Measurements from ENCODE around the gene SSR3. TPM values are rescaled to one million over a fixed set of nuclear protein-coding genes. Genes with fewer than 3 reads are reported as not detected.

Gene SSR3
- total and polyA plus RNA-seq, 2 of the 8 experiments (the other 6 are each of a cell fraction or from before 2014, with no cell fraction given), result 92.7 to 208 TPM

DNA sequence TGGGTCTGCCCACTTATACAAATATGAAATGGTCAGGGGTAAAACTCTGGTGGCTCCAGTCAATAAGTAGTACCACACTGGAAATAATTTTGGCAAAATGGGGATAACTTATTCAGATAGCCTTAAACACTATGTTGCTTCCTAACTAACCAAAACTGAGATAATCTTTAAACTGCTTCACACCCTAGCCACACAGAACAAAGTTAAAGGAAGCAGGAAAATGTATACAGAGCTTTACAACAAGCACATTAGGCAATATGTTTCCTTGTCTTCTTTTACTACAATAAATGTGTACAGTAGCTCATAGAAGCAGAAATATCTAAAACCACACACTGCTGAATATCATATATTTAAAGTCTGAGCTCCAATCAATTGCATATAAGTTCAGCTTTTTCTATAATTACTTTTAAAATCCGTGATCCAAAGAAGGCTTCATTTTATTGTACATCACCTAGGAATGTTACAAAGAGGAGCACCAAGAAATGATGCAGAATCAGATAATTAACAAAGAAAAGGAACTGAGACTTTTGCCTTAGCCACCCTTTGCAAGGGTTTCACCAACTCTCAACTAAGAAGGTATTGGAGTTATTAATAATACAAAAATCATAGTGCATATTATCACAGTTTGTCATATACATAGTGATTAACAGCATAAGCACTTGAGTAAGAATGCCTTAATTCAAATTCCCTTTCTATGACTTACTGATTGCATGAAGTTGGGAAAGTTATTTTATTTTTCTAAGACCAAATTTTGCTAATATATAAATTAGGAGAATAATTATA is 9.2 kb upstream of the SSR3 start:
- Histone ChIP-seq H3K56ac (replicated peaks; ENCODE audit: insufficient read length, low read depth, low read length) (no peak overlapping the region), H2BK12ac (ENCODE audit: low read depth, low read length) (no peak overlapping the region), H3K18ac (ENCODE audit: extremely low read depth, low read length) (no peak overlapping the region), H4K20me1 (replicated peaks in 1 of 2; ENCODE audit: control insufficient read depth in 1 of 2, insufficient read depth in 2 of 2, low read length in 2 of 2) (no peaks in the 10 kb centered on the region), H2BK5ac (ENCODE audit: low read depth, low read length) (no peak overlapping the region), H2BK120ac (replicated peaks; ENCODE audit: low read depth, low read length) (no peak overlapping the region), H3K27ac (ENCODE audit: low read depth, low read length) (no peak overlapping the region), H2BK15ac (ENCODE audit: low read length) (no peak overlapping the region), H3K4ac (replicated peaks; ENCODE audit: insufficient read length, low read depth, low read length) (no peak overlapping the region), H3K4me2 (ENCODE audit: insufficient read depth in 1 of 2, low read depth in 2 of 2, low read length in 2 of 2) (no peak overlapping the region), H4K8ac (ENCODE audit: extremely low read depth, insufficient read depth, low read length) (no peak overlapping the region), H3K4me1 (replicated peaks in 1 of 4; ENCODE audit: control insufficient read depth in 3 of 4, insufficient read depth in 4 of 4, low read length in 3 of 4) (no peaks in the 10 kb centered on the region), H4K5ac (ENCODE audit: insufficient read length, low read depth, low read length) (no peak overlapping the region), H3K79me2 (ENCODE audit: control insufficient read depth in 1 of 2, insufficient read depth in 2 of 2, low read length in 2 of 2) (no peaks in the 10 kb centered on the region), H2AFZ (ENCODE audit: low read length) (no peak overlapping the region), H3K9ac (replicated peaks in 1 of 4; ENCODE audit: extremely low read depth in 1 of 4, low read depth in 3 of 4, low read length in 3 of 4) (no peak overlapping the region), H3K4me3 (ENCODE audit: extremely low read depth in 1 of 4, insufficient read depth in 2 of 4, low read depth in 3 of 4, low read length in 4 of 4) (no peak overlapping the region), H3K79me1 (ENCODE audit: low read depth, low read length) (no peaks in the 10 kb centered on the region), H3K23ac (ENCODE audit: insufficient read length) (no peak overlapping the region), H3K23me2 (ENCODE audit: low read depth, low read length) (no peaks in the 10 kb centered on the region), H3K36me3 (ENCODE audit: control insufficient read depth in 2 of 4, insufficient read depth in 4 of 4, low read length in 3 of 4) (no peaks in the 10 kb centered on the region), H3K27me3 (replicated peaks in 1 of 4; ENCODE audit: control insufficient read depth in 3 of 4, extremely low read depth in 1 of 4, insufficient read depth in 3 of 4, low read length in 3 of 4) (no peaks in the 10 kb centered on the region), H2AK5ac (ENCODE audit: low read depth, low read length) (no peak overlapping the region), H2BK20ac (ENCODE audit: low read length) (no peak overlapping the region), H4K91ac (replicated peaks; ENCODE audit: insufficient read length, low read length) (no peak overlapping the region), H3K9me3 (ENCODE audit: insufficient read depth in 2 of 2, low read depth in 1 of 2, low read length in 1 of 2) (no peaks in the 10 kb centered on the region), H3K14ac (ENCODE audit: insufficient read length) (no peak overlapping the region)
- 81% methylated on average over 1 of the region's 1 CpG; no CpG with 5 or more reads in 1 of the 2 experiments for WGBS, 2 experiments (ENCODE audit: extremely low coverage in 1 of 2, insufficient coverage in 1 of 2, insufficient read length in 1 of 2, insufficient replicate concordance in 2 of 2, low coverage in 1 of 2, low lambda C conversion rate in 2 of 2, missing lambda C conversion rate in 1 of 2)
- ChIA-PET CTCF (ENCODE audit: partially characterized antibody) (interaction anchor here (0.6 kb wide), 1 partner anchor 505 kb away, joined by 3 read pairs; no protein-coding TSS in a partner anchor), POLR2A (ENCODE audit: partially characterized antibody) (interaction anchor here (2.9 kb wide), 1 partner anchor 9 kb away, joined by 11 read pairs; the partner anchor contains the start of gene SSR3)
- FAIRE-seq, result no peak
- no peak for DNase-seq (ENCODE audit: low read depth in 1 of 2, low spot score in 2 of 2)
- TF ChIP-seq RAD21 (IDR thresholded peaks at IDR 0.05 in 1 of 2, conservative IDR thresholded peaks at IDR 0.05 in 1 of 2; ENCODE audit: low read depth in 2 of 2, low read length in 2 of 2), result no peak
- TF ChIP-seq, protein P1, sequence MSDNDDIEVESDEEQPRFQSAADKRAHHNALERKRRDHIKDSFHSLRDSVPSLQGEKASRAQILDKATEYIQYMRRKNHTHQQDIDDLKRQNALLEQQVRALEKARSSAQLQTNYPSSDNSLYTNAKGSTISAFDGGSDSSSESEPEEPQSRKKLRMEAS (IDR thresholded peaks at IDR 0.05), result no peak
- TF ChIP-seq TAF1 (IDR thresholded peaks at IDR 0.05; ENCODE audit: low read depth, low read length), result no peak
- TF ChIP-seq, protein P2, sequence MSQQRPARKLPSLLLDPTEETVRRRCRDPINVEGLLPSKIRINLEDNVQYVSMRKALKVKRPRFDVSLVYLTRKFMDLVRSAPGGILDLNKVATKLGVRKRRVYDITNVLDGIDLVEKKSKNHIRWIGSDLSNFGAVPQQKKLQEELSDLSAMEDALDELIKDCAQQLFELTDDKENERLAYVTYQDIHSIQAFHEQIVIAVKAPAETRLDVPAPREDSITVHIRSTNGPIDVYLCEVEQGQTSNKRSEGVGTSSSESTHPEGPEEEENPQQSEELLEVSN (IDR thresholded peaks at IDR 0.05), result no peak
- no peak for TF ChIP-seq EGR1 (IDR thresholded peaks at IDR 0.05; ENCODE audit: borderline replicate concordance, low read depth, low read length)
- no peak for TF ChIP-seq NANOG (IDR thresholded peaks at IDR 0.05; ENCODE audit: insufficient read depth, low read depth, low read length, poor library complexity, severe bottlenecking)
- no peak for TF ChIP-seq POU5F1 (IDR thresholded peaks at IDR 0.05; ENCODE audit: low read depth, low read length)
- no peak for TF ChIP-seq RBBP5 (IDR thresholded peaks at IDR 0.05; ENCODE audit: borderline replicate concordance, low read depth, low read length)
- TF ChIP-seq, protein P3, sequence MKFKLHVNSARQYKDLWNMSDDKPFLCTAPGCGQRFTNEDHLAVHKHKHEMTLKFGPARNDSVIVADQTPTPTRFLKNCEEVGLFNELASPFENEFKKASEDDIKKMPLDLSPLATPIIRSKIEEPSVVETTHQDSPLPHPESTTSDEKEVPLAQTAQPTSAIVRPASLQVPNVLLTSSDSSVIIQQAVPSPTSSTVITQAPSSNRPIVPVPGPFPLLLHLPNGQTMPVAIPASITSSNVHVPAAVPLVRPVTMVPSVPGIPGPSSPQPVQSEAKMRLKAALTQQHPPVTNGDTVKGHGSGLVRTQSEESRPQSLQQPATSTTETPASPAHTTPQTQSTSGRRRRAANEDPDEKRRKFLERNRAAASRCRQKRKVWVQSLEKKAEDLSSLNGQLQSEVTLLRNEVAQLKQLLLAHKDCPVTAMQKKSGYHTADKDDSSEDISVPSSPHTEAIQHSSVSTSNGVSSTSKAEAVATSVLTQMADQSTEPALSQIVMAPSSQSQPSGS (IDR thresholded peaks at IDR 0.05; ENCODE audit: low read length), result no peak
